ENCODE results near the gene PROC.
"Not testable (repeated sequence)": the region's sequence is repeated elsewhere in the genome, so short reads cannot be mapped to it uniquely, and the experiment has no call there.

PROC gene

DNA sequence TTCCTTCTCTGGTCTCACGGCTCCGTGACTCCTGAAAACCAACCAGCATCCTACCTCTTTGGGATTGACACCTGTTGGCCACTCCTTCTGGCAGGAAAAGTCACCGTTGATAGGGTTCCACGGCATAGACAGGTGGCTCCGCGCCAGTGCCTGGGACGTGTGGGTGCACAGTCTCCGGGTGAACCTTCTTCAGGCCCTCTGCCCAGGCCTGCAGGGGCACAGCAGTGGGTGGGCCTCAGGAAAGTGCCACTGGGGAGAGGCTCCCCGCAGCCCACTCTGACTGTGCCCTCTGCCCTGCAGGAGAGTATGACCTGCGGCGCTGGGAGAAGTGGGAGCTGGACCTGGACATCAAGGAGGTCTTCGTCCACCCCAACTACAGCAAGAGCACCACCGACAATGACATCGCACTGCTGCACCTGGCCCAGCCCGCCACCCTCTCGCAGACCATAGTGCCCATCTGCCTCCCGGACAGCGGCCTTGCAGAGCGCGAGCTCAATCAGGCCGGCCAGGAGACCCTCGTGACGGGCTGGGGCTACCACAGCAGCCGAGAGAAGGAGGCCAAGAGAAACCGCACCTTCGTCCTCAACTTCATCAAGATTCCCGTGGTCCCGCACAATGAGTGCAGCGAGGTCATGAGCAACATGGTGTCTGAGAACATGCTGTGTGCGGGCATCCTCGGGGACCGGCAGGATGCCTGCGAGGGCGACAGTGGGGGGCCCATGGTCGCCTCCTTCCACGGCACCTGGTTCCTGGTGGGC is 10.0 kb downstream of the PROC start:
- DNase-seq: no peak

DNA sequence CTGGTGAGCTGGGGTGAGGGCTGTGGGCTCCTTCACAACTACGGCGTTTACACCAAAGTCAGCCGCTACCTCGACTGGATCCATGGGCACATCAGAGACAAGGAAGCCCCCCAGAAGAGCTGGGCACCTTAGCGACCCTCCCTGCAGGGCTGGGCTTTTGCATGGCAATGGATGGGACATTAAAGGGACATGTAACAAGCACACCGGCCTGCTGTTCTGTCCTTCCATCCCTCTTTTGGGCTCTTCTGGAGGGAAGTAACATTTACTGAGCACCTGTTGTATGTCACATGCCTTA is 10.5 kb downstream of the PROC start:
- no peak for DNase-seq

DNA sequence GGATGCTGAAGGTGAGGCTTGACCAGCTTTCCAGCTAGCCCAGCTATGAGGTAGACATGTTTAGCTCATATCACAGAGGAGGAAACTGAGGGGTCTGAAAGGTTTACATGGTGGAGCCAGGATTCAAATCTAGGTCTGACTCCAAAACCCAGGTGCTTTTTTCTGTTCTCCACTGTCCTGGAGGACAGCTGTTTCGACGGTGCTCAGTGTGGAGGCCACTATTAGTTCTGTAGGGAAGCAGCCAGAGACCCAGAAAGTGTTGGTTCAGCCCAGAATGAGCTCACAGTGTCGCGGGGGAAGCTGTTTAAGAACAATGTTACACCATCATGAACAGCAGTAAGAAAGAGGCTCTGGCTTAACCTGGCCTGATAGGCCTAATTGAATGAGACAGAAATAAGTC is 11.1 kb downstream of the PROC start:
- DNase-seq: no peak

DNA sequence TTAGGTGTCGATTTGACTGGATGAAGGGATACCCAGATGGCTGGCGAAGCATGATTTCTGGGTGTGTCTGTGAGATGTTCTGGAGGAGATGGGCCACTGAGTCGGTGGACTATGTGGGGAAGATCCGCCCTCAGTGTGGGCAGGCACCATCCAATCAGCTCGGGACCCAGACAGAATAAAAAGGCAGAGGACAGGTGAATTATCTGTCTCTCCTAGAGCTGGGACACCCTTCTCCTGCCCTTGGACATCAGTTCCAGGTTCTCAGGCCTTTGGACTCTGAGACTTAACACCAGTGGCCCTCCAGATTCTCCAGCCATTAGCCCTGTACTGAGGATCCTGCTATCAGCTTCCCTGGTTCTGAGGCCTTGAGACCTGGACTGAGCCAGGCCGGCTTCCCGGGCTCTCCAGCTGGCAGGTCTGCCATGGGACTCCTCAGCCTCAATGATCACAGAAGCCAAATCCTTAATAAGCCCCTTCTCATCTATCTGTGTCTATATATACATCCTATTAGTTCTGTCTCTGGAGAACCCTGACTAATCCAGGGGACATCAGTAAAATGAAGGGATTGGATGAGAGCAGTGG is 11.7 kb downstream of the PROC start:
- no peak for DNase-seq

DNA sequence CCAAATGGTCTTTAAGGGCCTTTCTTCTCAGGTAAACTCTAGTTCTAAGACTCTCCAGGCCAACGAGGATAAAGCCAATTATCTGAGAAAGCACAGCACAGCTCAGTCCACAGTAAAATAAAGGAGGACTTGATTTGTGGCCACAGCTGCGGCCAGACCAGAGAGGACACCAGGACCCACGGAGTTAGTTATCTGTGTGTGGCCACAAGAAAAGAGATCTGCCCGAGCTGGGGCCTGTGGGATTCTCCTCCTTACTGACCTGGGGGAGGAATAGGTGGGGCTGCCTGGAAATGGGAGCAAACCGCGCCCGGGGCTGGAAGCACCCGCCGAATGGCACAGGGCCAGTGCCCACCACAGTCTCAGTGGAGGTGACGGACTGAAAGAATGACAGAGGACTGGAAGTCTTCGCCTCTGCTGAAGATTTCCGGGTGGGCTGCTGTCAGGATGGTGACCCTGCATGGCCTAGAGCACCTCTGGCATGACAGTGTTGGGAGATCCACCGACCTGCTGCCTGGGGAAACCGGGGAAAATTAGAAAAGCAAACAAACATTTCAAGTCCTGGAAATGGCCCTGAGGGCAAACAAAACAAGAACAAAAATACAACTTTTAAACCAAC is 13.3 kb downstream of the PROC start:
- no peak for DNase-seq

DNA sequence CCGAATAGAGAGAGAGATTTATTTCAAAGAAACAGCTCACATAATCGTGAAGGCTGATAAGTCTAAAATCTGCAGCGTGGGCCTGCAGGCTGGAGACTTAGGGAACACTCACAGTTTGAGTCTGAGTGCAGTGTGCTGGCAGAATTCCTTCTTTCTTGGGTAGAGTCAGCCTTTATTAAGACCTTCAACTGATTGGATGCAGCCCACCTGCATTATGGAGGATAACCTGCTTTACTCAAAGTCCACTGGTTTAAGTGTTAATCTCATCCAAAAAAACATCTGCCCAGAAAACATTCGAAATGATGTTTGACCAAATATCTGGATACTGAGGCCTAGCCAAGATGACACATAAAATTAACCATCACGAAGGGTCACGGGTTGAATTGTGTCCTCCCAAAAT is 16.3 kb downstream of the PROC start:
- no peak for DNase-seq

DNA sequence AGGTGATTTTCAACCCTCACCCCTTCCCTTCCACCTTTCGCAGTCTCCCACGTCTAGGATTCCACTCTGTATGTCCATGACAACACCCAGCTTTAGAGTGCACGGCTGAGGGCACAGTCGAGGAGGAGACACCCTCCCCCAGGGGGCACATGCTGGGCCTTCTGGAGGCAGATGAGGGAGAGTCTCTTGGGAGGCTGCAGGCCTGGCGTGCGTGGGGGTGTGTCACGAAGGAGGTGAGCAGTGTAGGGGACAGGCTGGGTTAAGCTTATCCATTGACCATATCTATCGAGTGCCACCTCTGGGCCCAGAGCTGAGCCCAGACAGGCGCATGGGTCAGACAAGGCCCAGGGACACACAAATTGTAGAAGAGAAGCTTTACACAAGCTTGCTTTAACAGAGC is 18.8 kb downstream of the PROC start:
- DNase-seq: no peak

DNA sequence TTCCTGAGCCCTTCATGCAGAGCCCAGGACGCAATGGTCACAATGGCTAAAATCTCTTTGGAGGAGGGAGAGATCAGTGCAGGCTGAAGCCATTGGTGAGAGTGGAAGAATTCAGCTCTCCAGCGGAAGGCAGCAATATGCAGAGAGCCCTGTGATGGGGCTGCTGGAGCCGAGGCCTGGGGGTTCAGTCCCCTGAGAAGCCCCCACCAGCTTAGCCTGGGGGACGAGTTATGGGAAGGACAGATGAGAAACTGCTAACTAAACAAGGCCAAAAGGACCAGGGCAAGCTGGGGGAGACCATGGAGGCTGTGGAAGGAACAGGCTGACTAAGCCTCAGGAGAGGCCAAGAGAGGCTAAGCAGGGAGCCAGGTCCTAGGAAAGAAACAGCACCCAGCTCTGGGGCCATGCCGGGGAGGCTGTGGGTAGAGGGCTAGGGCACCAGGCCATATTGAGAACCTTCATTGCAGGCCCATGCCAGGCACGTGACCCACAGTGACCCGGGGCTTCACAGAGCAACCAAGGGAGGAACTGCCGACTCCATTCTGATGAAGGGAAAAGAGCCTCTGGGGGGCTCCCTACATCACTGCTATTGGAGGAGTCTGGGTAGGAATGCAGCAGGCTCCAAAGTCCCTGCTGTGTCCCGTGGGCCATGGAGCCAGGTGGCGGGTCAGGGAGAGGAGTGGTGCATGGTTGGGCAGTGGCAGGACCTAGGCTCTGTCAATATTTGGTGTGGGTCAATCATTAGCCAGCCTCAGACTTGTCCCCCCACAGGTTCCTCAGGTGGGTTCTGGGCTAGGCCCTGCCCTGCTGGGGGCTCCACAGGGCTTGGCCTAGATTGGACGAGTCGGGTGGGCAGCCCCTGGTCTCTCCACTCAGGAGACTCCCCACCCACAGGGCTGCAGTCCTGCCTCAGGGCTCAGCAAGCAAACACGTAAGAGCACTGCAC is 19.8 kb downstream of the PROC start:
- DNase-seq: no peak

DNA sequence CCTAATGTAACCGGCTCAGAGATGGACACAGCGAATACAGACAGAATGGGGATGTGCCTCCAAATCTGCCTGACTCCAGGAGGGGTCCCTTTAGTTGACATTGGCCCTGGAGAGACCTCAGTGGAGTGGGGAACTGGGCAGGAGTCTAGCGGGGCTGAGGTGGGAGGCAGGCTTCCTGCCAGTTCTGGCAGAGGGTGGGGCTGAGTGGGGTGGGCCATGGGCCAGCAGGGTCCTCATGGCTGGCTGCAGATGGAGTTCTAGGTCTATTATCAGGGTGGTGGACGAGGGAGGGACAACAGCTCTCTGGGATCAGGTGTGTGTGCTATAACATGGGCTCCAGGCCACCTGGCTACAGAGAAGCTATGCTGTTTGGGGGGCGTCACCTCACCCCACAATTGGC is 21.1 kb downstream of the PROC start:
- DNase-seq: no peak

DNA sequence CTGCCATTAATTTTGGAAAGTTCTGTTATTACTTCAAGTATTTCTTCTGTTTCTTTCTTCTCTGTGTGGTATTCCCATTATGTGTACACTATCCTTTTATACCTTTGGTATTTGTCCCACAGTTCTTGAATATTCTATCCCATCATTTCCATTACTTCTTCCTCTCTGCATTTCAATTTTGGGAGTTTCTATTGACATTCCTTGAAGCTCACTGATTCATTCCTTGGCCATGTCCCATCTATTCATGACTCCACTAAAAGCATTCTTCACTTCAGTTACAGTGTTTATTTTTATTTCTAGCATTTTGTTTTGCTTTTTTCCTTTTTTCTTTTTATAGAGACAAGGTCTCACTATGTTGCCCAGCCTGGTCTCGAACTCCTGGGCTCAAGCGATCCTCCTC is 30.3 kb downstream of the PROC start:
- no peak for DNase-seq

DNA sequence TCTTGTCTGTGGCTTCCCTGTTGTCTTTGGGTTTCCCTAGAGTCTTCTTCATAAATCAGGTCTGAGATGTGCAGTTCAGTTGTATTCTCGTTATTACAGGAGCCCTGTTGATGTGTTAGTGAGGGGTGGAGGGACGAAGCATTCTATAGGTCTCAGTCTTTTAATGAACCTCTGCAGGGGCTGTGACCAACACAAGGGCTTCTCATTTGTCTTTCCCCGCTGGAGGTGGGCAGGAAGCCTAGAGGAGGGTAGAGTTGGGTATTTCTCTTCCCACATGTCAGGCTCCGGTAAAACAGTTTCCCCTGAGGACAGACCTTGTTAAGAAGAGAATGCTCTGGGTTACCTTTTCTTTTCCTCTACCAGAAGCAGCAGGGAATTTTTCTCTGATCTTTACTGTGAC is 31.2 kb downstream of the PROC start:
- no peak for DNase-seq

DNA sequence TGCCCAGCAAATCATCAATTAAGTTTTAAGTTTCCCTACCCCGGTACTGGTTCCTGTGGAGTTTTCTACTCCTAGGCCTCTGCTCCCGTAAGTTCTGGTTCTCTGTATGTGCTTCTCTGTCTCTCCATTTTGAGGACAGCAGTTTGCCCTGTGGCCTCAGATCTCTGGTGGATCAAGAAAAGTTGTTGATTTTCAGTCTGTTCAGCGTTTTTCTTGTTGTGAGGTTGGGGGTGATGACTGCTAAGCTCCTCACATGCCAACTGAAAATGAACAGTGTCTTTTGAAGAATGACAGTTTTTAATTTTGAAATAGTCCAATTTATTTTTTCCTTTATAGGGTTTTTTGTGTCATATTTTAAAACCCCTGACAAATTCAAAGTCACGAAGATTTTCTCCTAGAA is 31.7 kb downstream of the PROC start:
- no peak for DNase-seq

DNA sequence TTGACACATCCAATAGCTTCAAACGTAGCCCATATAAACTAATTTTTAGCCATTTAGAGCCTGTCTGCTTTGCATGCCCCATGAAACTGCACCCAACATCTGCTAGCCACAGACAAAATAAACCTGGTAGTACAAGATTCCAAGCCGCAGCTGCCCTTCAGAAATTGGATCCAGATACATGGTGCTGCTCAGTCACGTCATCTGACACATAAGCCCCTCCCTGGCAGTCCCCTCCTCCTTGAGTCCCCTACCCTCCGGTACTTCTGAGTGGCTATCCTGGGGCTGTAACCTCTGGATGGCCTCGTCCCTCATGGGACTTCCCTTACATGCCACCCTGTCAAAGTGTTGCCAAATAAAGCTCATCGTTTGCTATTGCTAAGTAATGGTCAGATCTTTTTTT is 33.8 kb downstream of the PROC start:
- DNase-seq: no peak

DNA sequence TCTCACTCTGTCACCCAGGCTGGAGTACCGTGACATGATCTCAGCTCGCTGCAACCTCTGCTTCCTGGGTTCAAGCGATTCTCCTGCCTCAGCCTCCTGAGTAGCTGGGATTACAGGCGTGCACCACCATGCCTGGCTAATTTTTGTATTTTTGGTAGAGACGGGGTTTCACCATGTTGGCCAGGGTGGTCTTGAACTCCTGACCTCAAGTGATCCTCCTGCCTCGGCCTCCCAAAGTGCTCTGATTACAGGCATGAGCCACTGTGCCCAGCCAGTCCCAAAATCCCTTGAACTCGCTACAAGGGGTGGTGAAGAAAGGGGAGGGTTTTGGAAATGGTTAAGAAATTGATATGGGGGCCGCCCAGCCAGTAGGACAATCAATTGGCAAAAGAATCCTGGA is 34.2 kb downstream of the PROC start:
- DNase-seq: not testable (repeated sequence)

DNA sequence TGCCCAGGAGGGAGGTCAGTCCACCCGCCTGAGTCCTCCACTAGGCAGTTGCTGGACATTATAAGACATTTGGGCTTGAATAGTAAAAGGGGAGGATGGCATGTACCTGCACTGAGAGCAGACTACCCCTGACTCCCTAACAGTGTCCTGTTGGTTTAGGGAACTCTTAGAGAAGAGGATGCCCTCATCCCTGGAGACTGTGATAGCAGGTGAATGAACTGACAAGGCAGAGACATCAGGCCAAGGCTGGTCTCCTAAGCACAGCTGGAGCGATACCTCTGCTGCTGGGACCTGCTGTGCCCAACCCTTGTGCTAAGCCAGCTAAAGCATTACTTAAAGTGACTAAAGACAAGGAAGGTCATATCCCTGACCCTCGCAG is 34.8 kb downstream of the PROC start:
- no peak for DNase-seq

DNA sequence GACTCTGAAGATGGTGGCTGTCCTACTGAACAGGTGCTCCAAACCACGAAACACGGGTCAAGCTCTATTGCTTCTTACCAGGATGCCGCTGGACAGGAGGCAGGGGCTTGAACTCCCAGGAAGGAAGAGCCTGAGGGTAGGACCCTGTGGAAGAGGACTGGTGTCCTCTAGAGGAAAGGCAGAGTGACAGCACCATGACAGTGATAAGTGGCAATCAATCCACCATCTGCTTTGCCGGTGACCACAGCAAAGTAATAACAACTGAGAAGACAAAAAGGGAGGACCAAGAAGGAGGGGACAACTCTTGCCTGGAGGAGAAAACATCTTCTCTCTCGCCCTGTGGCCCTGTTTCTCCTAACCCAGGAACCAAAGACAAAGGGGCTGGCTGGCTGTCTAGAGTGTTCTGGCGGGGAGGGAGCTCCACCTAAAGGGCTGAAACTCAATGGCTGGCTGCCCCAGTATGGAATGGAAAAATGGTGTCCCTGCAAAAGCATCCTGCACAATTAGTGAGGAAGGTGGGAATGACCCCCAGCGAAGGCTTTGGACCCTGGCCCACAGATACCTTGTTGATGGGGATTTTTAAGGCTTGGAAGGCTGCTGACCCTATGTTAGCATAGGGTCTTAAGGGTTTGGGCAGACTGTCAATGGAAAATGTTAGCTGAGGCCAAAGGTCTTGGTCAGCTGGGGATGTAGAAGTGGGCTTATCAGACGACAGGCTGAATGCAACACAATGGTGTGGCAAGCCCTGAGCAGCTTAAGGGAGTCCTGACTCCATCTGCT is 35.4 kb downstream of the PROC start:
- no peak for DNase-seq

DNA sequence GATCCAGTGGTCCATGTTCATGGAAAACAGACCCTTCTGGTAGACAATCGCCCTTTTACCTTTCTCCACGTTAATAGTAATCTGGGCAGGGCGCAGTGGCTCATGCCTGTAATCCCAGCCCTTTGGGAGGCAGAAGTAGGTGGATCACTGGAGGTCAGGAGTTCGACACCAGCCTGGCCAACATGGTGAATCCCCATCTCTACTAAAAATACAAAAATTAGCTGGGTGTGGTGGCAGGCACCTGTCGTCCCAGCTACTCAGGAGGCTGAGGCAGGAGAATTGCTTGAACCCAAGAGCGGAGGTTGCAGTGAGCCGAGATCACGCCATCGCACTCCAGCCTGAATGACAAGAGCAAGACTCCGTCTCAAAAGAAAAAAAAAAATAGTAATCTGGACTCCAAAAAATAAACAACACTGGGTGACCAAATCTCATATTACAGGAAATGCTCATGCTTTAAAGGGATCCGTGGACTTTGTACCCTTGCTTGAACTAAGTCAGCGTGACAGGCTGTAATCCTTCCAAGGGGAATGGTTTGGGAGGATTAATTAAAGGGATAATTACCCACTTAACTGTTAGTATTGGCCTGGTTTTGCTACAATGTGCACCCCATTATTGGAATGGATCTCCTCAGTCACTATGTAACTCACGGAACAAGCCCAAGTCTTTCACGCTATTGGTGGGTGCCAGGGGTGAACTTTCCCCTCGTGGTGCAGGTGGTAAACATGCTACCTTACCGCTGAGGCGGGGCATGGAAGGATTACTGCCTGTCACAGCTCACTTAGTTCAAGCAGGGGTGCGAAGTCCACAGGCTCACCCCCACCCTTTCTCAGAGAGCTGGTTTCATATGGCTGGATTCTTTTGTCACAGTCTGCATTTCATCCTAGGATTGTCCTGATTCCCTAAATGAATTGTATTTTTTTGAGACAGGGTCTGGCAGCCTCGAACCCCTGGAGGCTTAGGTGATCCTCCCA is 36.7 kb downstream of the PROC start:
- no peak for DNase-seq

DNA sequence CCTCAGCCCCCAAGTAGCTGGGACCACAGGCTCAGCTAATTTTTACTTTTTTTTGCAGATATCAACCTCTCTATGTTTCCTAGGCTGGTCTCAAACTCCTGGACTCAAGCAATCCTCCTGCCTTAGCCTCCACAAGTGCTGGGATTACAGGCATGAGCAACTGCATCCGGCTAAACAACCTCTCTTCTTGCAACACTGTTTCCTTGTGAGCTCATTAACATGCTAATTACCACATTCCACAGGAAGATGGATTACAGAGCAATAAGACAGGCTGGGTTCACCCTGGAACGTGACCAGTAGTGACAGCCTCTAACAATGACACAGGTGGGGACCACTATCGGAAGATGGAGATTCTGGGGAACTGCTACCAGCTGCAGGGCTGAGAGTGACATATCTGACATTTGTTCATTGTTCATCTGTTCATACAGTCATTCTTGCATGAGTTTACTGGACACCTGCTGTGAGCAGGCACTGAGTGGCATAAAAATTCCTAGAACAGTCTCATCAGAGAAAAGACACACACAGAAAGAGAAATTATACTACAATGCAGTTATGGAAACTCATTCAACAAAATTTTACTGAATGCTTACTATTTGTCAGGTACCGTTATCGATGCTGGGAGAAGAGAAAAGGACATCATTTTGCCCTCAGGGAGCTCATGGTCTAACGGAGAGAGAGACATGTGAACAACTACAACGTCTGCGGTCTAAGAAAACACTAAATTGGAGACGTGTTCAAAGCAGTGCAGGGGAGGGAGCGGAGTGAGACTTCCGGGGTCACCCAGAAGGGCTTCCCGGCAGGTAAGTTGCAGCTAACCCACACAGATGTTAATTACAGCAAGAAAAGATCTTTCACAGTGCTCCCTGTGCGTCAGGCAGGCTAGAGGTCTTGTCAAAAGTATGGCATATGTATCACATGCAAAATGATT is 37.6 kb downstream of the PROC start:
- DNase-seq: no peak

DNA sequence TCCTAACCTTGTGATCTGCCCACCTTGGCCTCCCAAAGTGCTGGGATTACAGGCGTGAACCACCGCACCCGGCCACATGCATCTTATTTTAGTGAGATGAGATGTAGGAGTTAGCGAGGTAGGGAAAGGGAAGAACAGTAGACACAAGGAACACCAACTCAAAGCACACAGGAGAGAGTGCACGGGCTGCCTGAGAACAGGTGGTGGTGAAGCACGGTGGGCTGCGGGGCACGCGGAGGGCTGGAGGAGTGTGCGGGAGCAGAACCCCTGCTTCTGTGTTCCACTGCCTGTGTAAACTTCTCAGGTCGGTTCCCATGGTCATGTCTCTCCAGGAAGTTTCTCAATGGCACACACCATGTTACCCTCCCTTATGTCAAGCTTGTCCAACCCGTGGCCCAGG is 38.7 kb downstream of the PROC start:
- no peak for DNase-seq

DNA sequence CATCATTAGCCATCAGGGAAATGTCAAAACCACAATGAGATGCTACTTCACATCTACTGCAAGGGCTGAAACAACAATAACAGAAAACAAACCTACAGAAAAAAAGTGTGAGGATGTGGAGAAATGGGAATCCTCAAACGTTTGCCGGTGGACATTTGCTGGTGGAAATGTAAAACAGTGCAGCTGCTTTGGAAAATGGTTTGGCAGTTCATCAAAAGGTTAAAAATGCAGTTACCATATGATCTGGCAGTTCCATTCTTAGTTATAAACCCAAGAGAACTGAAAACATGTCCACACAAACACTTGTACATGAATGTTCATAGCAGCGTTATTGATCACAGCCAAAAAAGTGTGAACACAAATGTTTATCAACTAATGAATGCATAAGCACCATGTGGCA is 44.2 kb downstream of the PROC start:
- no peak for DNase-seq

All from activated CD8-positive, alpha-beta memory T cell treated with anti-CD3 and anti-CD28 coated beads, Interleukin-2, amount 50 U/mL, for 4 hours (primary cell).